Vagina (tissue), 2 donors: Measurements from ENCODE around the gene ATP2B2. TPM values are rescaled to one million over a fixed set of nuclear protein-coding genes. Genes with fewer than 3 reads are reported as not detected.
"Not testable (repeated sequence)": the region's sequence is repeated elsewhere in the genome, so short reads cannot be mapped to it uniquely, and the experiment has no call there.

ENCODE experiments used
- DNase-seq, 2 donors: peaks; one replicate each; pipeline ENCODE4 v3.0.0-alpha.2; 2017; ENCODE audit errors: extremely low spot score in 2 of 2
- H3K27ac ChIP-seq: fragments of 200-600 bp; sonication (generic); one replicate; pipeline ENCODE4 v1.5.1; 2019
- H3K27me3 ChIP-seq: fragments of 200-600 bp; sonication (generic); one replicate; pipeline ENCODE4 v1.5.1; 2019
- H3K36me3 ChIP-seq, 2 donors: fragments of 200-600 bp; sonication (generic); one replicate each; pipeline ENCODE4 v1.5.1; 2017 to 2019
- H3K4me1 ChIP-seq: fragments of 200-600 bp; sonication (generic); one replicate; pipeline ENCODE4 v1.5.1; 2019
- H3K4me3 ChIP-seq, 2 donors: fragments of 200-600 bp; sonication (generic); 1 replicate in 1 of 2; 2 replicates in 1 of 2; pipeline ENCODE4 v1.5.1; 2016 to 2019
- H3K9me3 ChIP-seq: fragments of 200-600 bp; sonication (generic); one replicate; pipeline ENCODE4 v1.5.1; 2019
- CTCF ChIP-seq, 3 experiments: fragments of 450-650 bp in 2 of 3; fragments of 200-600 bp in 1 of 3; sonication (generic) in 1 of 3; IDR thresholded peaks; one replicate each; pipeline ENCODE4 v1.5.1; 2017 to 2019; ENCODE audit warnings: antibody characterized with exemption in 3 of 3, mild to moderate bottlenecking in 2 of 3, moderate library complexity in 2 of 3
- POLR2A ChIP-seq, 2 donors: fragments of 450-650 bp; IDR thresholded peaks; one replicate each; pipeline ENCODE4 v1.6.1; 2017; ENCODE audit warnings: antibody characterized with exemption in 2 of 2, mild to moderate bottlenecking in 2 of 2, moderate library complexity in 2 of 2
- POLR2AphosphoS5 ChIP-seq, 2 donors: sonication (generic); formaldehyde crosslinking; IDR thresholded peaks; one replicate each; pipeline ENCODE4 v1.9.0; 2017; ENCODE audit warnings: antibody characterized with exemption in 2 of 2, mild to moderate bottlenecking in 2 of 2, low read depth in 1 of 2; ENCODE audit not compliant: insufficient read depth in 1 of 2
- intact Hi-C: fragments of 100-400 bp; cut with DNase I; formaldehyde crosslinking; loops from one replicate; pipeline ENCODE4 v1.15.1; 2023
- total RNA-seq: library from RNA; depleted of rRNA; stranded (reverse); fragments of >200 nt; gene quantifications from one replicate; pipeline ENCODE4 v1.2.3, GENCODE V29; 2016

Gene ATP2B2
- total RNA-seq, 1 donor from 2014 or later, result 0.25 TPM

GRCh38 chr3:10299679-10300078, 205.7 kb downstream of the ATP2B2 start:
- no peak overlapping the region for H3K4me3 ChIP-seq
- peaks cover 0 to 59% of the 10 kb centered on the region in 2 donors for H3K36me3 ChIP-seq
- intact Hi-C loops, result no loop called here
- no peak for TF ChIP-seq POLR2AphosphoS5 (IDR thresholded peaks at IDR 0.05; ENCODE audit: insufficient read depth in 1 of 2, low read depth in 1 of 2)
- no peak for TF ChIP-seq CTCF (IDR thresholded peaks at IDR 0.05)
- no peak for TF ChIP-seq POLR2A (IDR thresholded peaks at IDR 0.05)
- H3K27ac ChIP-seq, result no peak overlapping the region
- DNase-seq, result no peak
- H3K9me3 ChIP-seq, result no peaks in the 10 kb centered on the region
- H3K4me1 ChIP-seq, result no peaks in the 10 kb centered on the region
- H3K27me3 ChIP-seq, result no peaks in the 10 kb centered on the region

- no peak for DNase-seq
- intact Hi-C loops, result no loop called here
- peaks cover 0 to 54% of the 10 kb centered on the region in 2 donors for H3K36me3 ChIP-seq
- no peak overlapping the region for H3K4me3 ChIP-seq
- H3K9me3 ChIP-seq, result no peaks in the 10 kb centered on the region
- H3K4me1 ChIP-seq, result no peaks in the 10 kb centered on the region
- no peak overlapping the region for H3K27ac ChIP-seq
- no peak for TF ChIP-seq POLR2AphosphoS5 (IDR thresholded peaks at IDR 0.05; ENCODE audit: insufficient read depth in 1 of 2, low read depth in 1 of 2)
- TF ChIP-seq CTCF (IDR thresholded peaks at IDR 0.05), result no peak
- no peak for TF ChIP-seq POLR2A (IDR thresholded peaks at IDR 0.05)
- no peaks in the 10 kb centered on the region for H3K27me3 ChIP-seq
Measured at GRCh38 chr3:10299175-10299574, 206.2 kb downstream of the ATP2B2 start.

GRCh38 chr3:10298064-10298463, 207.3 kb downstream of the ATP2B2 start:
- H3K9me3 ChIP-seq, intact Hi-C loops, DNase-seq, H3K27me3 ChIP-seq, H3K27ac ChIP-seq, H3K4me1 ChIP-seq, H3K4me3 ChIP-seq: not testable (repeated sequence)
- peaks cover 0 to 42% of the 10 kb centered on the region in 2 donors for H3K36me3 ChIP-seq

DNA sequence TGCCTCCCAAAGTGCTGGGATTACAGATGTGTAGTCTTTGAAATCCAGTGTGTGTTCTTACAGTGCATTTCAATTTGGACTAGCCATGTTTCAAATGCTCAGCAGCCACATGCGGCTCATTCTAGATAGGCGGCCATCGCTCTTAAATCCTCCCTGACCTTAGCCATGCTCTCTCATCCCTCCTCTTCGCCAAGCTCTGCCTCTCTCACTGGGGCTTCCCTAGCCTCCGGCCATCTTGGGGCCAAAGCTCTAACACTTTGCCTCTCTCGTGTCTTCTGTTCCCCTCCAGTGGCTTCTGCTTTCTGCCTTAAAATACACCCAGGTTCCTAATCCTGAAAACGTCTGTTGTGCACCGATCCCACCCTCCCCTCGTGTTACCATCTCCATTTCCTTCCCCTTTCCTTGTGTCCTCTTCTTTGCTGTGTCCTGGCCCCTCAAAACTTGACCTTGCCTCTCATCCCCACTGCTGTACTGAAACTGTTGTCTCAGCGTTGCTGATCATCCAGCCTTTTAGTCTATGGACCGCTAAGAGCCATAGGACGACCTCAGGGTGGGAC, 211.3 kb downstream of the ATP2B2 start:
- no peak for TF ChIP-seq POLR2AphosphoS5 (IDR thresholded peaks at IDR 0.05; ENCODE audit: insufficient read depth in 1 of 2, low read depth in 1 of 2)
- TF ChIP-seq POLR2A (IDR thresholded peaks at IDR 0.05), result no peak
- TF ChIP-seq CTCF (IDR thresholded peaks at IDR 0.05), result no peak
- Histone ChIP-seq H3K4me1 (no peaks in the 10 kb centered on the region), H3K4me3 (no peak overlapping the region), H3K27ac (no peak overlapping the region), H3K36me3 (peaks cover 0 to 21% of the 10 kb centered on the region in 2 donors), H3K27me3 (no peaks in the 10 kb centered on the region), H3K9me3 (no peaks in the 10 kb centered on the region)
- intact Hi-C loops, result no loop called here
- DNase-seq, result no peak

GRCh38 chr3:10292505-10293419, 212.6 kb downstream of the ATP2B2 start, which contains the start of gene GHRL:
Gene GHRL, minus strand, starts transcription at chr3:10292947. Its CDS starts 2,767 bp downstream, at chr3:10290180.
- no peaks in the 10 kb centered on the region for H3K9me3 ChIP-seq
- peaks cover 0 to 19% of the 10 kb centered on the region in 2 donors for H3K36me3 ChIP-seq
- DNase-seq, result no peak
- no peak within 1 kb of the TSS for H3K4me3 ChIP-seq
- no peak within 1 kb of the TSS for H3K27ac ChIP-seq
- TF ChIP-seq POLR2A (IDR thresholded peaks at IDR 0.05) (no peak), CTCF (IDR thresholded peaks at IDR 0.05) (no peak), POLR2AphosphoS5 (IDR thresholded peaks at IDR 0.05; ENCODE audit: insufficient read depth in 1 of 2, low read depth in 1 of 2) (no peak)
- intact Hi-C loops, result no loop called here
- H3K27me3 ChIP-seq, result no peaks in the 10 kb centered on the region
- H3K4me1 ChIP-seq, result no peaks in the 10 kb centered on the region
